Measurements from ENCODE around the gene GALNS. TPM values are rescaled to one million over a fixed set of nuclear protein-coding genes. Genes with fewer than 3 reads are reported as not detected.
A peak's percentile ranks its signal among the peaks of the same experiment; 100 is the strongest.

Gene GALNS
- total and polyA plus RNA-seq, 10 donors = 9.7 to 71.6 (median 42.9) TPM

DNA sequence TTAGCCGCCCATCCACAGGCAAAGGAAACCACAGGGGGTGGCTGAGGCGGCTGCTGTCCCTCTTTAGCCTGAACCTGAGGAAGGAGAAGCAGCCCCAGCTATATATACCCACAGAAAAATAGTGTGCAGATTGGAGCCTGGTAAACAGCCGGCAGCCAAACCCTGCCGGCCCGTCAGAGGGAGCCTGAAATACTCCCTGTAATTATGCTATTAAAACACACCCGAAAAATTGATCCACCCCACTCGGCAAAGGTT is 78.5 kb downstream of the GALNS start:
- H3K9me3 ChIP-seq = no peaks in the 10 kb centered on the region
- H3K4me1 ChIP-seq = peaks cover 57 to 97% (median 77%) of the 10 kb centered on the region in 6 donors
- WGBS, 5 donors = 44 to 69% (median 48%) methylated on average over 6 to 7 of the region's 7 CpGs
- H3K36me3 ChIP-seq = peaks cover 0 to 33% (median 0%) of the 10 kb centered on the region in 6 donors
- H3K27me3 ChIP-seq (replicated peaks in 1 of 7) = no peaks in the 10 kb centered on the region
- intact Hi-C loops (cut with DNase I; ENCODE audit: low total_unique reads) = no loop called here
- DNase-seq = no peak
- H3K27ac ChIP-seq = no peak overlapping the region
- H3K4me3 ChIP-seq = no peak overlapping the region
- TF ChIP-seq, protein P1, sequence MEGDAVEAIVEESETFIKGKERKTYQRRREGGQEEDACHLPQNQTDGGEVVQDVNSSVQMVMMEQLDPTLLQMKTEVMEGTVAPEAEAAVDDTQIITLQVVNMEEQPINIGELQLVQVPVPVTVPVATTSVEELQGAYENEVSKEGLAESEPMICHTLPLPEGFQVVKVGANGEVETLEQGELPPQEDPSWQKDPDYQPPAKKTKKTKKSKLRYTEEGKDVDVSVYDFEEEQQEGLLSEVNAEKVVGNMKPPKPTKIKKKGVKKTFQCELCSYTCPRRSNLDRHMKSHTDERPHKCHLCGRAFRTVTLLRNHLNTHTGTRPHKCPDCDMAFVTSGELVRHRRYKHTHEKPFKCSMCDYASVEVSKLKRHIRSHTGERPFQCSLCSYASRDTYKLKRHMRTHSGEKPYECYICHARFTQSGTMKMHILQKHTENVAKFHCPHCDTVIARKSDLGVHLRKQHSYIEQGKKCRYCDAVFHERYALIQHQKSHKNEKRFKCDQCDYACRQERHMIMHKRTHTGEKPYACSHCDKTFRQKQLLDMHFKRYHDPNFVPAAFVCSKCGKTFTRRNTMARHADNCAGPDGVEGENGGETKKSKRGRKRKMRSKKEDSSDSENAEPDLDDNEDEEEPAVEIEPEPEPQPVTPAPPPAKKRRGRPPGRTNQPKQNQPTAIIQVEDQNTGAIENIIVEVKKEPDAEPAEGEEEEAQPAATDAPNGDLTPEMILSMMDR (IDR thresholded peaks at IDR 0.05 in 8 of 11, conservative IDR thresholded peaks at IDR 0.05 in 3 of 11) = no peak
- no peak for TF ChIP-seq POLR2AphosphoS5 (IDR thresholded peaks at IDR 0.05)
- no peak for TF ChIP-seq POLR2A (IDR thresholded peaks at IDR 0.05)

DNA sequence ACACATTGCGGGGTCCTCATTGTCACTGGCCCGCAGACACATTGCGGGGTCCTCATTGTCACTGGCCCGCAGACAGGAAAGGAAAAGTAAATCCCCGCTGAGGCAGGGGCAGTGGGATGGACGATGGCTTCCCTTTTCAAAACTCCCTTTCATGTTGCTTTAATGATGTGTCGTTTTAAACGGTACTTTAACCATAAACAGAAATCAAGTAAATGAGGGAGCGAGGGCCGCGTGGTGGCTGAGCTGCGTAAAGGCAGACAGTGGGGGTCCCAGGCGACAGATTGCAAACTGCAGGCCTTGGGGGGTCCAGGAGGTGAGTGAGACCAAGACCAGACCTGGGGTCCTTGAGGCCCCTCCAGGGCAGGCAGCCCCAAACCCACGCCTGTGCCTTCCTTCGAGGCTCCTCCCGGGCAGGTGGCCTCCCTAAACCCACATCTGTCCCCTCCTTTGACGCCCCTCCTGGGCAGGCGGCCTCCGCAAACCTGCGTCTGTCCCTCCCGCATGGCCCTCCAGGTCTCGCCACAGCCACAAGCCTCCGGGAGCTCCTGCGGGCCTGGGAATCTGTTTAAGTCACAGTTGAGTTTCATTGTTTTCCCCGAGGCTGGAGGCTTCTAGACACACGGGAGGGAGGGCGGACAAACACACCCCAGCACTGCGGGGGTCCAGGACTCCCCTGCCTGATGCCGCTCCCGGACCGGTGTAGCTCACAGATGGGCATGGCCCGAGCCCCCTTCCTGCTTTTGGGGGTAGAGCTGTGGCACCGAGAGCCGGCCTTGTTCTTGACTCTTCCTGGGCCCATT is 79.1 kb downstream of the GALNS start:
- Histone ChIP-seq H3K4me3 (no peak overlapping the region), H3K36me3 (peaks cover 0 to 33% (median 0%) of the 10 kb centered on the region in 6 donors), H3K27me3 (replicated peaks in 1 of 7) (no peaks in the 10 kb centered on the region), H3K4me1 (peaks cover 51 to 97% (median 77%) of the 10 kb centered on the region in 6 donors), H3K9me3 (no peaks in the 10 kb centered on the region), H3K27ac (no peak overlapping the region)
- intact Hi-C loops (cut with DNase I; ENCODE audit: low total_unique reads) = no loop called here
- 56 to 77% (median 69%) methylated on average over 27 to 34 of the region's 34 CpGs for WGBS, 5 donors
- TF ChIP-seq POLR2A (IDR thresholded peaks at IDR 0.05) (no peak), POLR2AphosphoS5 (IDR thresholded peaks at IDR 0.05) (peak in 1 of 3 donors; percentile 17)
- TF ChIP-seq, protein P1 (IDR thresholded peaks at IDR 0.05 in 8 of 11, conservative IDR thresholded peaks at IDR 0.05 in 3 of 11) = no peak
- no peak for DNase-seq

DNA sequence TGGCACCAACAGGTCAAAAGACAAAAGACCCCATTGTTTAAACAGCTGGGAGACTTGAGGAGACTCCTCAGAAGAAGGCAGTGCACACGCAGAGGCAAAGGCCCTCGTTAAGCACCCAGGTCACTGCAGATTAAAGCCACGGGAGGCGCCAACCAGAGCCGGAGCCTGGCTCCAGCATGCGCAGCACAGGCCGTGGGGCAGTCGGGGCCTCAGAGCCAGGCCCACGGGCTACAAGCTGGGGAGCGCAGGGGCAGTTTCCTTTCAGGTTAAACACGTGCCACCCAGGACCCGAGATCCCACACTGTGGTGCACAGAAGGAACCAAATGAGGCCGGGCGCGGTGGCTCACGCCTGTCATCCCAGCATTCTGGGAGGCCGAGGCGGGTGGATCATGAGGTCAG is 80.9 kb downstream of the GALNS start:
- DNase-seq = no peak
- 87 to 94% (median 92%) methylated on average over 17 to 18 of the region's 18 CpGs for WGBS, 5 donors
- TF ChIP-seq, protein P1 (IDR thresholded peaks at IDR 0.05 in 8 of 11, conservative IDR thresholded peaks at IDR 0.05 in 3 of 11) = no peak
- no peak for TF ChIP-seq POLR2AphosphoS5 (IDR thresholded peaks at IDR 0.05)
- TF ChIP-seq POLR2A (IDR thresholded peaks at IDR 0.05) = no peak
- Histone ChIP-seq H3K27me3 (replicated peaks in 1 of 7) (no peaks in the 10 kb centered on the region), H3K9me3 (no peaks in the 10 kb centered on the region), H3K36me3 (peaks cover 0 to 33% (median 0%) of the 10 kb centered on the region in 6 donors), H3K4me3 (no peak overlapping the region), H3K4me1 (peaks cover 40 to 95% (median 75%) of the 10 kb centered on the region in 6 donors), H3K27ac (no peak overlapping the region)
- intact Hi-C loops (cut with DNase I; ENCODE audit: low total_unique reads) = no loop called here

DNA sequence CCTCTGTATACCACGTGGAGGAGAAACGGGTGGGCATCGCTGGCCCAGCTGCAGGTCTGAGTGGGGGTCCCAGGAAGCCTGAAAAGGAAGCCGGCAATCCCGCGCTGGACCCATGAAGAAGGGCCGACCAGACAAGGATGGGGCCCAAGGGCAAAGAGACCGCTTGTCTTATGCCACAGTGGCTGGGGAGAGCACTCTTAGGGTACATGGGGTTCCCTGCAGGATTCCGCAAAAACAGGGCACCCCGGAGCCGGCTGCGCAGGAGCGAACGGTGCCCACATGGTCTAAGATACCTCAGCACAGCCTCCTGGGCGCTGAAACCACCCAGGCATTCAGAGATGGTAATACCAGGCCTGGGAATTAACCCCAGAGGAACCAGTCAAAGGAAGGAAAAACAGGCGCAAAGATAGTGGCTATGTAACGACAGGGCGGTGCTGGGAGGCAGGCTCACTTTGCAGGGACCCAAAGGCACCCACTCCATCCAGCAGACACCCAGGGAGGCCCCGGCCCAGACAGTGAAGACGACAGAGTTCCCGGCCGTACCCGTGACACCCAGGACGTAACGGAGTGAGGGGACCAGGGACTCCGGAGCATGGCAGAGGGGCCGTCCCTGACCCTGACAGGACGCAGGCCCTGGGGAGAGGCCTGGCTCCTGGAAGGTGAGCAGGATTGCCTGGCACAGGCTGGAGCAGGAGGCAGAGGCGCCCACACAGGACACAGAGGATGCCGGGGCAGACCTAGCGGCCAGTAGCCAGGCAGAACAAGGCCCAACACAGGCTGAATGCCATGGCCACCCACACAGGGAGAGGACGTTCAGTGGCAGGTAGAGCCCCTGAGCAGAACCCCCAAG is 82.0 kb downstream of the GALNS start:
- H3K36me3 ChIP-seq = peaks cover 0 to 33% (median 0%) of the 10 kb centered on the region in 6 donors
- no peak overlapping the region for H3K4me3 ChIP-seq
- H3K27me3 ChIP-seq (replicated peaks in 1 of 7) = no peaks in the 10 kb centered on the region
- intact Hi-C loops (cut with DNase I; ENCODE audit: low total_unique reads) = no loop called here
- WGBS, 5 donors = 90 to 95% (median 91%) methylated on average over 29 to 32 of the region's 32 CpGs
- H3K4me1 ChIP-seq = peaks cover 40 to 95% (median 75%) of the 10 kb centered on the region in 6 donors
- H3K27ac ChIP-seq = peak overlapping the region in 1 of 8 donors; percentile 66
- H3K9me3 ChIP-seq = no peaks in the 10 kb centered on the region
- DNase-seq = no peak
- TF ChIP-seq POLR2A (IDR thresholded peaks at IDR 0.05) (no peak), POLR2AphosphoS5 (IDR thresholded peaks at IDR 0.05) (no peak)
- TF ChIP-seq, protein P1 (IDR thresholded peaks at IDR 0.05 in 8 of 11, conservative IDR thresholded peaks at IDR 0.05 in 3 of 11) = no peak
